Neural cell (in vitro differentiated cells): Measurements from ENCODE around the gene PRKCA.

Source experiments
- EP300 ChIP-seq: fragments of 450-650 bp; conservative IDR thresholded peaks from 2 replicates; pipeline ENCODE4 v1.6.1; 2014; ENCODE audit warnings: antibody characterized with exemption, mild to moderate bottlenecking, moderate library complexity; ENCODE audit not compliant: poor library complexity, severe bottlenecking
- EZH2 ChIP-seq: fragments of 200-600, 300-800 bp; shearing (Covaris generic), sonication (generic); IDR thresholded peaks from 2 replicates; pipeline ENCODE4 v1.6.1; 2014; ENCODE audit warnings: antibody characterized with exemption, low read length, borderline replicate concordance, mild to moderate bottlenecking; ENCODE audit not compliant: insufficient read depth, poor library complexity, severe bottlenecking
- MXI1 ChIP-seq: fragments of 450-650 bp; conservative IDR thresholded peaks from 2 replicates; pipeline ENCODE4 v1.6.1; 2014; ENCODE audit warnings: antibody characterized with exemption, mild to moderate bottlenecking; ENCODE audit not compliant: poor library complexity, severe bottlenecking
- POLR2AphosphoS5 ChIP-seq: IDR thresholded peaks from 2 replicates; pipeline ENCODE4 v1.6.1; 2012
- RAD21 ChIP-seq: fragments of 450-650 bp; conservative IDR thresholded peaks from 2 replicates; pipeline ENCODE4 v1.6.1; 2014; ENCODE audit warnings: antibody characterized with exemption, mild to moderate bottlenecking, moderate library complexity
- TAF1 ChIP-seq: IDR thresholded peaks from 2 replicates; pipeline ENCODE4 v1.6.1; 2012; ENCODE audit warnings: low read depth
- TF ChIP-seq, protein P1 (sequence below): fragments of 450-650 bp; IDR thresholded peaks from 2 replicates; pipeline ENCODE4 v1.5.1; 2014; ENCODE audit warnings: antibody characterized with exemption, mild to moderate bottlenecking, moderate library complexity; ENCODE audit not compliant: poor library complexity, severe bottlenecking
- TF ChIP-seq, protein P2 (sequence below): IDR thresholded peaks from 2 replicates; pipeline ENCODE4 v1.6.1; 2012; ENCODE audit warnings: borderline replicate concordance

DNA sequence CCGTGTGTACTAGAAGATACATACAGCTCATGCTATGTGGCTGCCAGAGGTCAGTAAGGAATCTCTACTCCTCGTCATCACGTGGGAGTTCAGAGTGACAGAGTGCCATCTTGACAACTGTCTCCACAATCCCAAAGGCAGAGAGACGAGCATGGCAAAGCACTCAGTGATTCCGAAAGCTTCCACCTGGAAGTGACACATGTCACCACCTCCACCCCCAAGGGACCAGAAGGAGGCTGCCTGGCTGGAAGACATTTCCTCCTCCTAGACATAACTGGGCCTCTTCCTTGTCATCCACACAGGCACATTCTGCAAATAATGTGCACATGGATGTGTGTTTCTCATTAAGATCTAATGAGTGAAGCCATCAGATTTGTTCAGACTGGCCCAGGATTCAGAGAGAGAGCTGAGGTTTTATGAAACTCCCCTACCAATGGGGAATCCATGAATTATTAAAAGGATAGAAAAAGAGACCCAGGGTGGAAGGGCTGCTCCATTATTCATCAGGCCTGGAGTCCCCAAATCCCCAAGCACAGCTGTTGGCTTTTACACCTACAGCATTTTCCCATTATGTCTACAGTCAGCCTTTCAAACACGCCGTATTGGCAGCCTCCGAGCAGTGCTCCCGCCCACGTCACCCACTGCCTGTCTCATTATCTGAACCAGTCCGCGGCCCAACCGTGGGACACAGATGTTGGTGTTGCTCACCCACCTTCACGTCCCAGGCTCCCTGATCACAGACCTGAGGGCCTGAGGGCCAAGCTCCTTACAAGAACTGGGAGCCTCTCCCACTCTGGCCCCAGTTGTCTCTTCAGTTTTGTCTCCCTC lies 529.2 kb downstream of the PRKCA start:
- peak; percentile 98 for TF ChIP-seq POLR2AphosphoS5
- TF ChIP-seq TAF1 = no peak
- TF ChIP-seq, protein P1, sequence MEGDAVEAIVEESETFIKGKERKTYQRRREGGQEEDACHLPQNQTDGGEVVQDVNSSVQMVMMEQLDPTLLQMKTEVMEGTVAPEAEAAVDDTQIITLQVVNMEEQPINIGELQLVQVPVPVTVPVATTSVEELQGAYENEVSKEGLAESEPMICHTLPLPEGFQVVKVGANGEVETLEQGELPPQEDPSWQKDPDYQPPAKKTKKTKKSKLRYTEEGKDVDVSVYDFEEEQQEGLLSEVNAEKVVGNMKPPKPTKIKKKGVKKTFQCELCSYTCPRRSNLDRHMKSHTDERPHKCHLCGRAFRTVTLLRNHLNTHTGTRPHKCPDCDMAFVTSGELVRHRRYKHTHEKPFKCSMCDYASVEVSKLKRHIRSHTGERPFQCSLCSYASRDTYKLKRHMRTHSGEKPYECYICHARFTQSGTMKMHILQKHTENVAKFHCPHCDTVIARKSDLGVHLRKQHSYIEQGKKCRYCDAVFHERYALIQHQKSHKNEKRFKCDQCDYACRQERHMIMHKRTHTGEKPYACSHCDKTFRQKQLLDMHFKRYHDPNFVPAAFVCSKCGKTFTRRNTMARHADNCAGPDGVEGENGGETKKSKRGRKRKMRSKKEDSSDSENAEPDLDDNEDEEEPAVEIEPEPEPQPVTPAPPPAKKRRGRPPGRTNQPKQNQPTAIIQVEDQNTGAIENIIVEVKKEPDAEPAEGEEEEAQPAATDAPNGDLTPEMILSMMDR = no peak
- TF ChIP-seq, protein P2, sequence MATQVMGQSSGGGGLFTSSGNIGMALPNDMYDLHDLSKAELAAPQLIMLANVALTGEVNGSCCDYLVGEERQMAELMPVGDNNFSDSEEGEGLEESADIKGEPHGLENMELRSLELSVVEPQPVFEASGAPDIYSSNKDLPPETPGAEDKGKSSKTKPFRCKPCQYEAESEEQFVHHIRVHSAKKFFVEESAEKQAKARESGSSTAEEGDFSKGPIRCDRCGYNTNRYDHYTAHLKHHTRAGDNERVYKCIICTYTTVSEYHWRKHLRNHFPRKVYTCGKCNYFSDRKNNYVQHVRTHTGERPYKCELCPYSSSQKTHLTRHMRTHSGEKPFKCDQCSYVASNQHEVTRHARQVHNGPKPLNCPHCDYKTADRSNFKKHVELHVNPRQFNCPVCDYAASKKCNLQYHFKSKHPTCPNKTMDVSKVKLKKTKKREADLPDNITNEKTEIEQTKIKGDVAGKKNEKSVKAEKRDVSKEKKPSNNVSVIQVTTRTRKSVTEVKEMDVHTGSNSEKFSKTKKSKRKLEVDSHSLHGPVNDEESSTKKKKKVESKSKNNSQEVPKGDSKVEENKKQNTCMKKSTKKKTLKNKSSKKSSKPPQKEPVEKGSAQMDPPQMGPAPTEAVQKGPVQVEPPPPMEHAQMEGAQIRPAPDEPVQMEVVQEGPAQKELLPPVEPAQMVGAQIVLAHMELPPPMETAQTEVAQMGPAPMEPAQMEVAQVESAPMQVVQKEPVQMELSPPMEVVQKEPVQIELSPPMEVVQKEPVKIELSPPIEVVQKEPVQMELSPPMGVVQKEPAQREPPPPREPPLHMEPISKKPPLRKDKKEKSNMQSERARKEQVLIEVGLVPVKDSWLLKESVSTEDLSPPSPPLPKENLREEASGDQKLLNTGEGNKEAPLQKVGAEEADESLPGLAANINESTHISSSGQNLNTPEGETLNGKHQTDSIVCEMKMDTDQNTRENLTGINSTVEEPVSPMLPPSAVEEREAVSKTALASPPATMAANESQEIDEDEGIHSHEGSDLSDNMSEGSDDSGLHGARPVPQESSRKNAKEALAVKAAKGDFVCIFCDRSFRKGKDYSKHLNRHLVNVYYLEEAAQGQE = peak; percentile 95
- TF ChIP-seq RAD21 = no peak
- TF ChIP-seq EP300 = peak; percentile 99
- TF ChIP-seq EZH2 = no peak
- TF ChIP-seq MXI1 = peak; percentile 31
